K562 (cell line): ENCODE data around the gene IRGQ. TPM values are rescaled to one million over a fixed set of nuclear protein-coding genes. Genes with fewer than 3 reads are reported as not detected.

ENCODE experiments used
- ATAC-seq: fragments of 200-7000 bp; cut with Tn5 transposase; 3 replicates; pipeline ENCODE4 v1.9.1; 2020; ENCODE audit warnings: moderate library complexity
- BruUV-seq: library from RNA; stranded (reverse); fragments of 400-500 nt; replicated peaks from 2 replicates; lab custom pipeline; 2021; lab: Mats Ljungman, UMichigan
- CTCF ChIA-PET: fragments of 300-600 bp; formaldehyde crosslinking; extraction: SDS; loops from one replicate; lab custom pipeline; 2021; ENCODE audit warnings: low intra/inter-chr PET ratio; lab: Yijun Ruan, JAX
- POLR2A ChIA-PET: fragments of 300-600, 350-650 bp; sonication (Branson Sonifier 250); formaldehyde crosslinking; extraction: SDS; loops from one replicate; lab custom pipeline; 2021; ENCODE audit warnings: antibody characterized with exemption, inconsistent platforms; lab: Yijun Ruan, JAX
- DNase-seq, 4 experiments: peaks; one replicate each; pipeline versions ENCODE4 v3.0.0 to v3.0.0-alpha.2; 2011 to 2018; ENCODE audit warnings: low spot score in 3 of 4, mixed read lengths in 3 of 4; ENCODE audit errors: extremely low read depth in 1 of 4
- FAIRE-seq: peaks from 2 replicates; lab custom pipeline; 2011; peaks lifted over from hg19 to GRCh38; lab: Jason Lieb, UNC
- H2AFZ ChIP-seq: 2 replicates; pipeline ENCODE4 v1.6.0; 2011; ENCODE audit warnings: low read depth, low read length, control low read depth, inconsistent platforms
- H3K27ac ChIP-seq: fragments of 200-600 bp; 3 replicates; pipeline ENCODE4 v1.8.0; 2011; ENCODE audit warnings: low read depth, mild to moderate bottlenecking, control low read depth, inconsistent platforms, low read length, moderate library complexity, mixed read lengths; ENCODE audit errors: extremely low read depth
- H3K27me3 ChIP-seq, 2 experiments: fragments of 300-600 bp in 1 of 2; 2 replicates in 1 of 2; 3 replicates in 1 of 2; pipeline versions ENCODE4 v1.6.0 to v1.8.0; 2011; ENCODE audit warnings: inconsistent platforms in 2 of 2, low read length in 2 of 2, mild to moderate bottlenecking in 1 of 2, mixed read lengths in 1 of 2, moderate library complexity in 1 of 2; ENCODE audit not compliant: control insufficient read depth in 2 of 2, insufficient read depth in 2 of 2
- H3K36me3 ChIP-seq: fragments of 300-600 bp; 3 replicates; pipeline ENCODE4 v1.8.0; 2011; ENCODE audit warnings: mild to moderate bottlenecking, low read length, inconsistent platforms; ENCODE audit not compliant: control insufficient read depth, insufficient read depth
- H3K4me1 ChIP-seq, 2 experiments: fragments of 200-600 bp in 1 of 2; replicated peaks in 1 of 2; 2 replicates in 1 of 2; 3 replicates in 1 of 2; pipeline versions ENCODE4 v1.5.1 to v1.8.0; 2011; ENCODE audit warnings: inconsistent platforms in 2 of 2, low read length in 2 of 2, mild to moderate bottlenecking in 1 of 2, mixed read lengths in 1 of 2, moderate library complexity in 1 of 2; ENCODE audit not compliant: control insufficient read depth in 2 of 2, insufficient read depth in 2 of 2
- H3K4me2 ChIP-seq: 2 replicates; pipeline ENCODE4 v1.6.1; 2011; ENCODE audit warnings: low read length, control low read depth, inconsistent platforms, mixed read lengths; ENCODE audit not compliant: insufficient read depth
- H3K4me3 ChIP-seq: fragments of 200-600 bp; sonication (generic), shearing (Covaris generic); 2 replicates; pipeline ENCODE4 v1.5.1; 2016; ENCODE audit warnings: control low read depth, inconsistent platforms
- H3K79me2 ChIP-seq: fragments of 200-600 bp; 3 replicates; pipeline ENCODE4 v1.8.0; 2011; ENCODE audit warnings: low read length, inconsistent platforms; ENCODE audit not compliant: control insufficient read depth, insufficient read depth
- H3K9ac ChIP-seq, 2 experiments: 2 replicates each; pipeline versions ENCODE4 v1.6.0 to v1.6.1; 2011; ENCODE audit warnings: low read depth in 2 of 2, low read length in 2 of 2, control low read depth in 1 of 2, inconsistent platforms in 1 of 2, mild to moderate bottlenecking in 1 of 2, mixed read lengths in 1 of 2; ENCODE audit not compliant: insufficient read depth in 1 of 2
- H3K9me1 ChIP-seq: one replicate; pipeline ENCODE4 v1.6.0; 2011; ENCODE audit warnings: inconsistent platforms, mild to moderate bottlenecking, low read length, moderate library complexity; ENCODE audit not compliant: control insufficient read depth, insufficient read depth
- H3K9me3 ChIP-seq: replicated peaks from 2 replicates; pipeline ENCODE4 v1.5.1; 2011; ENCODE audit warnings: low read depth, low read length, inconsistent platforms; ENCODE audit not compliant: control insufficient read depth, insufficient read depth
- H4K20me1 ChIP-seq: replicated peaks from 2 replicates; pipeline ENCODE4 v1.6.1; 2011; ENCODE audit warnings: low read length, inconsistent platforms, mixed read lengths; ENCODE audit not compliant: control insufficient read depth, insufficient read depth
- WGBS: fragments of 100-300 bp; shearing (Covaris generic); methylation state at CpG from one replicate; pipeline ENCODE4 v1.1.6; 2016; ENCODE audit warnings: low coverage, mixed read lengths; ENCODE audit not compliant: insufficient coverage; ENCODE audit errors: missing lambda C conversion rate; 5-methylcytosine and 5-hydroxymethylcytosine counted together
- in situ Hi-C: fragments of 300-500 bp; cut with MboI; formaldehyde crosslinking; loops from 4 replicates; pipeline ENCODE4 v1.15.0; 2018; ENCODE audit warnings: inconsistent platforms, mixed read lengths
- intact Hi-C: fragments of 100-400 bp; cut with micrococcal nuclease; formaldehyde crosslinking; loops from 2 replicates; pipeline ENCODE4 v1.14.2; 2022
- polyA plus RNA-seq, 8 experiments: library from polyadenylated mRNA; depleted of rRNA in 4 of 8; stranded (reverse) in 5 of 8; unstranded in 3 of 8; fragments of >200 nt; fragmentation: Nextera tagmentation in 2 of 8; fragmentation: Illumina TruSeq in 1 of 8; extraction: Ambion mirVana in 2 of 8; extraction: Trizol in 1 of 8; gene quantifications; 2 replicates each; pipeline versions ENCODE4 v1.2.1 to v1.2.3, GENCODE V29; 2011 to 2014; ENCODE audit warnings: inconsistent platforms in 1 of 8, missing spikeins in 1 of 8
- total RNA-seq, 7 experiments: library from RNA; depleted of rRNA in 6 of 7; stranded (reverse); fragments of >200 nt in 6 of 7; fragmentation: Illumina TruSeq in 2 of 7; extraction: Trizol in 2 of 7; gene quantifications; 2 replicates each; pipeline versions ENCODE4 v1.2.1 to v1.2.3, GENCODE V29; 2011 to 2021; ENCODE audit warnings: low replicate concordance in 1 of 7
- TF ChIP-seq, protein P1 (sequence below): sonication (generic); formaldehyde crosslinking; IDR thresholded peaks from 2 replicates; pipeline ENCODE4 v1.4.0; 2020; ENCODE audit warnings: mild to moderate bottlenecking, missing genetic modification reagents

The IRGQ gene
- total and polyA plus RNA-seq, 9 of the 15 experiments (the other 6 are each of a cell fraction or from before 2014, with no cell fraction given), result 3.5 to 19.2 (median 7.9) TPM

DNA sequence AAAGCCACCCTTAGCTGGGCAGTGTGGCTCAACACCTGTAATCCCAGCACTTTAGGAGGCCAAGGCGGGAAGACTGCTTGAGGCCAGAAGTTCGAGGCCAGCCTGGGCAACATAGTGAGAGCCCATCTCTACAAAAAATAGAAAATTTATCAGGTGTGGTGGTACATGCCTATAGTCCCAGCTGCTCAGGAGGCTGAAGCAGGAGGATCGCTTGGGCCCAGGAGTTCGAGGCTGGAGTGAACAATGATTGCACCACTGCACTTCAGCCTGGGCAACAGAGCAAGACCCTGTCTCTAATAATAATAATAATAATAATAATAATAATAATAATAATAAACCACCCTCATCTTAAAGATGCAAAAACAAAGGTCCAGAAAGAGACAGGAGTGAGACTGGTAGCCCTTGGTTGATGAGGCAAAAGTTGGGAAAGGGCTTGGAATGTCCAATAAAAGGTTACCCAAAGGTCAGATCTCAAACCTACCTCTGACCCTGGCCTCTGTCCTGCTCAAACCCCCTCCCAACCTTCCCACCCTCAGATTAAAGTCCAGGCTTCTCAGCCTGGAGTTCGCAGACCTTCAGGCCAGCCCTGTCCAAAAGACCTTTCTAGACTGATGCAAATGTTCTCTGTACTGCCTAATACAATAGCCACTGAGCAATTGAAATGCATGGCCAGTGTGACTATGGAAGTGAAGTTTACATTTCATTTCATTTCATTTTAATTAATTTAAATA, 53.8 kb downstream of the IRGQ start:
- ATAC-seq, result no peak
- BruUV-seq, result no TSS peak
- CTCF ChIA-PET, result no interaction called here

More for the DNA sequence above, 53.8 kb downstream of the IRGQ start:
- WGBS, result 92% methylated on average over 5 of the region's 5 CpGs
- POLR2A ChIA-PET, result interaction anchor here (1.2 kb wide), 1 partner anchor 9 kb away, joined by 4 read pairs; the partner anchor contains the start of gene ZNF575
- no peaks in the 10 kb centered on the region for H4K20me1 ChIP-seq
- H3K27ac ChIP-seq, result no peak overlapping the region
- H3K9ac ChIP-seq, result no peak overlapping the region
- H3K9me3 ChIP-seq, result peaks cover 1% of the 10 kb centered on the region; the same call in 1 of the 2 replicates
- no peaks in the 10 kb centered on the region for H3K27me3 ChIP-seq
- in situ Hi-C loops (no loop called here), intact Hi-C loops (no loop called here)
- no peak overlapping the region for H2AFZ ChIP-seq
- FAIRE-seq (no peak), DNase-seq (no peak)
- H3K4me2 ChIP-seq, result no peak overlapping the region
- H3K36me3 ChIP-seq, result peaks cover 62% of the 10 kb centered on the region; the same call in 2 of the 3 replicates
- H3K79me2 ChIP-seq, result no peaks in the 10 kb centered on the region
- TF ChIP-seq, protein P1, sequence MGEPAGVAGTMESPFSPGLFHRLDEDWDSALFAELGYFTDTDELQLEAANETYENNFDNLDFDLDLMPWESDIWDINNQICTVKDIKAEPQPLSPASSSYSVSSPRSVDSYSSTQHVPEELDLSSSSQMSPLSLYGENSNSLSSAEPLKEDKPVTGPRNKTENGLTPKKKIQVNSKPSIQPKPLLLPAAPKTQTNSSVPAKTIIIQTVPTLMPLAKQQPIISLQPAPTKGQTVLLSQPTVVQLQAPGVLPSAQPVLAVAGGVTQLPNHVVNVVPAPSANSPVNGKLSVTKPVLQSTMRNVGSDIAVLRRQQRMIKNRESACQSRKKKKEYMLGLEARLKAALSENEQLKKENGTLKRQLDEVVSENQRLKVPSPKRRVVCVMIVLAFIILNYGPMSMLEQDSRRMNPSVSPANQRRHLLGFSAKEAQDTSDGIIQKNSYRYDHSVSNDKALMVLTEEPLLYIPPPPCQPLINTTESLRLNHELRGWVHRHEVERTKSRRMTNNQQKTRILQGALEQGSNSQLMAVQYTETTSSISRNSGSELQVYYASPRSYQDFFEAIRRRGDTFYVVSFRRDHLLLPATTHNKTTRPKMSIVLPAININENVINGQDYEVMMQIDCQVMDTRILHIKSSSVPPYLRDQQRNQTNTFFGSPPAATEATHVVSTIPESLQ, result no peak
- no peaks in the 10 kb centered on the region for H3K4me1 ChIP-seq
- H3K4me3 ChIP-seq, result no peak overlapping the region
- no peaks in the 10 kb centered on the region for H3K9me1 ChIP-seq
